ENCODE results near the gene DYNLT2.

Gene DYNLT2

GRCh38 chr6:169798764-169799473 is 47.5 kb upstream of the DYNLT2 start:
- no peak overlapping the region for H3K4me3 ChIP-seq (ENCODE audit: low read depth in 1 of 2, low read length in 1 of 2)
- no peaks in the 10 kb centered on the region for H3K36me3 ChIP-seq
- no peak overlapping the region for H3K27ac ChIP-seq
- no peaks in the 10 kb centered on the region for H3K9me3 ChIP-seq
- peaks cover 27 to 35% of the 10 kb centered on the region in 2 experiments for H3K4me1 ChIP-seq (ENCODE audit: control insufficient read depth in 1 of 2, insufficient read depth in 1 of 2, low read depth in 1 of 2, low read length in 1 of 2)
- peaks cover 18% of the 10 kb centered on the region for H3K27me3 ChIP-seq
- TF ChIP-seq CTCF (IDR thresholded peaks at IDR 0.05): no peak

- H3K9me3 ChIP-seq: no peaks in the 10 kb centered on the region
- H3K27me3 ChIP-seq: peaks cover 37% of the 10 kb centered on the region
- H3K36me3 ChIP-seq: no peaks in the 10 kb centered on the region
- no peak overlapping the region for H3K4me3 ChIP-seq (ENCODE audit: low read depth in 1 of 2, low read length in 1 of 2)
- peaks cover 30 to 32% of the 10 kb centered on the region in 2 experiments for H3K4me1 ChIP-seq (ENCODE audit: control insufficient read depth in 1 of 2, insufficient read depth in 1 of 2, low read depth in 1 of 2, low read length in 1 of 2)
- H3K27ac ChIP-seq: no peak overlapping the region
- no peak for TF ChIP-seq CTCF (IDR thresholded peaks at IDR 0.05)
Observed at GRCh38 chr6:169795196-169795595, 43.8 kb upstream of the DYNLT2 start.

GRCh38 chr6:169794317-169795055 is 43.1 kb upstream of the DYNLT2 start:
- no peak for TF ChIP-seq CTCF (IDR thresholded peaks at IDR 0.05)
- H3K4me1 ChIP-seq (ENCODE audit: control insufficient read depth in 1 of 2, insufficient read depth in 1 of 2, low read depth in 1 of 2, low read length in 1 of 2): peaks cover 32 to 35% of the 10 kb centered on the region in 2 experiments
- H3K36me3 ChIP-seq: no peaks in the 10 kb centered on the region
- peaks cover 40% of the 10 kb centered on the region for H3K27me3 ChIP-seq
- H3K27ac ChIP-seq: no peak overlapping the region
- no peaks in the 10 kb centered on the region for H3K9me3 ChIP-seq
- H3K4me3 ChIP-seq (ENCODE audit: low read depth in 1 of 2, low read length in 1 of 2): no peak overlapping the region

- Histone ChIP-seq H3K9me3 (no peaks in the 10 kb centered on the region), H3K36me3 (no peaks in the 10 kb centered on the region), H3K4me3 (ENCODE audit: low read depth in 1 of 2, low read length in 1 of 2) (no peak overlapping the region), H3K27me3 (peaks cover 40% of the 10 kb centered on the region), H3K27ac (no peak overlapping the region), H3K4me1 (ENCODE audit: control insufficient read depth in 1 of 2, insufficient read depth in 1 of 2, low read depth in 1 of 2, low read length in 1 of 2) (peaks cover 32 to 35% of the 10 kb centered on the region in 2 experiments)
- TF ChIP-seq CTCF (IDR thresholded peaks at IDR 0.05): no peak
Observed at GRCh38 chr6:169793408-169793807, 42.0 kb upstream of the DYNLT2 start.

GRCh38 chr6:169792306-169793015 is 41.1 kb upstream of the DYNLT2 start:
- no peaks in the 10 kb centered on the region for H3K9me3 ChIP-seq
- no peak overlapping the region for H3K27ac ChIP-seq
- no peak for TF ChIP-seq CTCF (IDR thresholded peaks at IDR 0.05)
- H3K27me3 ChIP-seq: peaks cover 43% of the 10 kb centered on the region
- no peak overlapping the region for H3K4me3 ChIP-seq (ENCODE audit: low read depth in 1 of 2, low read length in 1 of 2)
- peaks cover 32 to 35% of the 10 kb centered on the region in 2 experiments for H3K4me1 ChIP-seq (ENCODE audit: control insufficient read depth in 1 of 2, insufficient read depth in 1 of 2, low read depth in 1 of 2, low read length in 1 of 2)
- no peaks in the 10 kb centered on the region for H3K36me3 ChIP-seq

Measured in neutrophil (primary cell).